ENCODE data around the gene TMEM163. TPM values are rescaled to one million over a fixed set of nuclear protein-coding genes. Genes with fewer than 3 reads are reported as not detected.

The TMEM163 gene
- total and polyA plus RNA-seq, 8 donors: 3.9 to 48.4 (median 14.0) TPM

- ATAC-seq (peak; percentile 75), DNase-seq (peak in 1 of 4 donors; percentile 7)
- Histone ChIP-seq H3K9me3 (no peaks in the 10 kb centered on the region), H3K4me1 (no peaks in the 10 kb centered on the region), H3K36me3 (no peaks in the 10 kb centered on the region), H3K4me3 (no peak overlapping the region), H3K27ac (no peak overlapping the region), H3K27me3 (no peaks in the 10 kb centered on the region)
- intact Hi-C loops (cut with DNase I): no loop called here
- no peak for TF ChIP-seq CTCF (IDR thresholded peaks at IDR 0.05)
Observed at GRCh38 chr2:134549104-134549503, 169.7 kb downstream of the TMEM163 start.

- Histone ChIP-seq H3K4me1 (no peaks in the 10 kb centered on the region), H3K4me3 (no peak overlapping the region), H3K9me3 (no peaks in the 10 kb centered on the region), H3K36me3 (no peaks in the 10 kb centered on the region), H3K27ac (no peak overlapping the region), H3K27me3 (no peaks in the 10 kb centered on the region)
- intact Hi-C loops (cut with DNase I): no loop called here
- no peak for DNase-seq
- ATAC-seq: no peak
- TF ChIP-seq CTCF (IDR thresholded peaks at IDR 0.05): no peak
Observed at GRCh38 chr2:134540990-134541389, 177.8 kb downstream of the TMEM163 start.

GRCh38 chr2:134539981-134540380 lies 178.8 kb downstream of the TMEM163 start:
- Histone ChIP-seq H3K4me3 (no peak overlapping the region), H3K9me3 (no peaks in the 10 kb centered on the region), H3K27me3 (no peaks in the 10 kb centered on the region), H3K27ac (no peak overlapping the region), H3K4me1 (no peaks in the 10 kb centered on the region), H3K36me3 (no peaks in the 10 kb centered on the region)
- DNase-seq: no peak
- no peak for TF ChIP-seq CTCF (IDR thresholded peaks at IDR 0.05)
- ATAC-seq: no peak
- intact Hi-C loops (cut with DNase I): no loop called here

GRCh38 chr2:134537702-134538101 lies 181.1 kb downstream of the TMEM163 start:
- no peaks in the 10 kb centered on the region for H3K36me3 ChIP-seq
- no peaks in the 10 kb centered on the region for H3K9me3 ChIP-seq
- intact Hi-C loops (cut with DNase I): no loop called here
- no peak overlapping the region for H3K4me3 ChIP-seq
- H3K27me3 ChIP-seq: no peaks in the 10 kb centered on the region
- ATAC-seq (peak; percentile 41), DNase-seq (no peak)
- H3K27ac ChIP-seq: no peak overlapping the region
- H3K4me1 ChIP-seq: no peaks in the 10 kb centered on the region
- TF ChIP-seq CTCF (IDR thresholded peaks at IDR 0.05): no peak

- TF ChIP-seq CTCF (IDR thresholded peaks at IDR 0.05): no peak
- H3K27ac ChIP-seq: no peak overlapping the region
- no peaks in the 10 kb centered on the region for H3K9me3 ChIP-seq
- H3K4me1 ChIP-seq: no peaks in the 10 kb centered on the region
- H3K27me3 ChIP-seq: no peaks in the 10 kb centered on the region
- no peak overlapping the region for H3K4me3 ChIP-seq
- ATAC-seq: no peak
- DNase-seq: no peak
- intact Hi-C loops (cut with DNase I): no loop called here
- no peaks in the 10 kb centered on the region for H3K36me3 ChIP-seq
Observed at GRCh38 chr2:134537121-134537520, 181.7 kb downstream of the TMEM163 start.

All from left lung (tissue), 10 donors.